KMS-11 (cell line): ENCODE results near the gene WRNIP1.

Experiments used
- H2AFZ ChIP-seq: fragments of 200-600 bp; sonication (generic); 2 replicates; pipeline ENCODE4 v1.6.1; 2016; ENCODE audit warnings: antibody characterized with exemption, mixed run types, low read depth
- H3K27ac ChIP-seq: fragments of 200-600 bp; sonication (generic); 2 replicates; pipeline ENCODE4 v1.6.1; 2016; ENCODE audit warnings: mild to moderate bottlenecking, mixed run types
- H3K27me3 ChIP-seq: fragments of 200-600 bp; sonication (generic); 2 replicates; pipeline ENCODE4 v1.6.1; 2017; ENCODE audit warnings: mild to moderate bottlenecking, low read depth, mixed run types, moderate library complexity; ENCODE audit not compliant: insufficient read depth
- H3K36me3 ChIP-seq: fragments of 200-600 bp; sonication (generic); 2 replicates; pipeline ENCODE4 v1.6.1; 2017; ENCODE audit warnings: mild to moderate bottlenecking, mixed run types; ENCODE audit not compliant: insufficient read depth
- H3K4me1 ChIP-seq: fragments of 200-600 bp; sonication (generic); 2 replicates; pipeline ENCODE4 v1.6.1; 2016; ENCODE audit warnings: mild to moderate bottlenecking, low read depth, mixed run types; ENCODE audit not compliant: poor library complexity, severe bottlenecking
- H3K4me2 ChIP-seq: fragments of 200-600 bp; sonication (generic); 2 replicates; pipeline ENCODE4 v1.7.0; 2016; ENCODE audit warnings: mild to moderate bottlenecking, mixed run types
- H3K4me3 ChIP-seq: fragments of 200-600 bp; sonication (generic); IDR thresholded peaks from 2 replicates; pipeline ENCODE4 v1.6.1; 2017; ENCODE audit warnings: low read depth, low read length, mixed read lengths; ENCODE audit not compliant: insufficient read depth
- H3K79me2 ChIP-seq: fragments of 200-600 bp; sonication (generic); 2 replicates; pipeline ENCODE4 v1.6.1; 2016; ENCODE audit warnings: low read depth, mixed run types; ENCODE audit not compliant: insufficient read depth
- H3K9ac ChIP-seq: fragments of 200-600 bp; sonication (generic); 2 replicates; pipeline ENCODE4 v1.6.1; 2016; ENCODE audit warnings: mild to moderate bottlenecking, mixed run types
- H4K20me1 ChIP-seq: fragments of 200-600 bp; sonication (generic); 2 replicates; pipeline ENCODE4 v1.6.1; 2016; ENCODE audit warnings: mild to moderate bottlenecking, mixed run types; ENCODE audit not compliant: insufficient read depth
- CTCF ChIP-seq: fragments of 200-600 bp; sonication (generic); conservative IDR thresholded peaks from 2 replicates; pipeline ENCODE4 v1.6.1; 2017; ENCODE audit warnings: low read depth, mild to moderate bottlenecking, antibody characterized with exemption, low read length, moderate library complexity, mixed read lengths

Gene WRNIP1

GRCh38 chr6:2823104-2823850 is 58.1 kb downstream of the WRNIP1 start:
- no peak overlapping the region for H3K27ac ChIP-seq
- no peaks in the 10 kb centered on the region for H4K20me1 ChIP-seq
- no peaks in the 10 kb centered on the region for H3K36me3 ChIP-seq
- TF ChIP-seq CTCF: no peak
- no peaks in the 10 kb centered on the region; the same call in 1 of the 2 replicates for H3K27me3 ChIP-seq
- no peak overlapping the region for H3K4me2 ChIP-seq
- no peak overlapping the region for H3K9ac ChIP-seq
- no peak overlapping the region for H2AFZ ChIP-seq
- H3K4me3 ChIP-seq: no peak overlapping the region
- no peaks in the 10 kb centered on the region for H3K79me2 ChIP-seq
- no peaks in the 10 kb centered on the region for H3K4me1 ChIP-seq

- no peaks in the 10 kb centered on the region for H4K20me1 ChIP-seq
- no peak overlapping the region for H3K4me3 ChIP-seq
- no peaks in the 10 kb centered on the region for H3K79me2 ChIP-seq
- no peaks in the 10 kb centered on the region for H3K4me1 ChIP-seq
- TF ChIP-seq CTCF: no peak
- H2AFZ ChIP-seq: no peak overlapping the region
- no peaks in the 10 kb centered on the region for H3K36me3 ChIP-seq
- H3K27me3 ChIP-seq: no peaks in the 10 kb centered on the region; the same call in 1 of the 2 replicates
- no peak overlapping the region for H3K27ac ChIP-seq
- H3K4me2 ChIP-seq: no peak overlapping the region
- H3K9ac ChIP-seq: no peak overlapping the region
These were observed 60.9 kb downstream of the WRNIP1 start for GRCh38 chr6:2826131-2826530.

DNA sequence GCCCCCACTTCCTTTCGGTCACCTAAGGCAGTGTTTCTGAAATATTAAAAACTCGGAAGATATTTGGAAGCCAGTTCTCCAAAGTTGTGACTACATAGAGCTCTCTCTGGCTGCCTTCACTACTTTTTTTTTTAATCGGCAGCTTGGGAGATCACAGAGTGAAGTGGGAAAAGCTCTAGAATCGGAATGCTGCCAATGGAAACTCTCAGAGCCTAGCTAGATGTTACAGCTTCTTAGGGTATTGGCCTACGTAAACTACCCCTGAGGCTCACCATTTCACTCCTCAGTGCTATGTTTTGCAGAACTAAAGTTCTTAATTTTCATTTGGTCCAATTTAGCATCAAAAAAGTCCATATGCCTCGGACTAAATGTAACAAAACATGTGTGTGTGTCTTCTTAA is 61.9 kb downstream of the WRNIP1 start:
- H3K4me2 ChIP-seq: no peak overlapping the region
- H3K4me1 ChIP-seq: no peaks in the 10 kb centered on the region
- H4K20me1 ChIP-seq: no peaks in the 10 kb centered on the region
- no peak for TF ChIP-seq CTCF
- H3K27me3 ChIP-seq: no peaks in the 10 kb centered on the region; the same call in 1 of the 2 replicates
- no peaks in the 10 kb centered on the region for H3K79me2 ChIP-seq
- H3K36me3 ChIP-seq: no peaks in the 10 kb centered on the region
- no peak overlapping the region for H3K9ac ChIP-seq
- no peak overlapping the region for H3K4me3 ChIP-seq
- no peak overlapping the region for H2AFZ ChIP-seq
- H3K27ac ChIP-seq: no peak overlapping the region

DNA sequence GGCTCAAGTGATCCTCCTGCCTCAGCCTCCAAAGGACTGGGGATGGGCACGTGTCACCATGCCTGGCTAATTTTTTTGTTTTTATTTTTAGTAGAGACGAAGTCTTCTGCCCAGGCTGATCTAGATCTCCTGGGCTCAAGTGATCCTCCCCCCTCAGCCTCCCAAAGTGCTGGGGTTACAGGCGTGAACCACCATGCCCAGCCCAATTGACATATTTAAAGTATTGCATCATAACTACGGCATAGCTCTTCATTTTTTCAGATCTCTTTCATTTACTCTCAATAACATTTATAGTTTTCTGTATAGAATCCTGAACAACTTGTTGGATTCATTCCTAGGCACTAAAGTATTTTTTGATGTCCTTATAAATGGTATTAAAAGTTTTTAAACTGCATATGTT is 63.4 kb downstream of the WRNIP1 start:
- Histone ChIP-seq H3K27me3 (no peaks in the 10 kb centered on the region), H3K36me3 (no peaks in the 10 kb centered on the region), H3K27ac (no peak overlapping the region), H3K79me2 (no peaks in the 10 kb centered on the region), H2AFZ (no peak overlapping the region), H4K20me1 (no peaks in the 10 kb centered on the region), H3K4me1 (no peaks in the 10 kb centered on the region), H3K9ac (no peak overlapping the region), H3K4me2 (no peak overlapping the region), H3K4me3 (no peak overlapping the region)
- no peak for TF ChIP-seq CTCF
